GM12872 (cell line): Measurements from ENCODE around the gene CEP55.

Experiments used
- CTCF ChIP-seq: IDR thresholded peaks from 3 replicates; pipeline ENCODE4 v1.5.1; 2011; ENCODE audit warnings: low read depth, mild to moderate bottlenecking, low read length, moderate library complexity; ENCODE audit not compliant: insufficient read depth

The CEP55 gene

GRCh38 chr10:93554760-93555432 is 58.5 kb downstream of the CEP55 start:
- peak; percentile 90 for TF ChIP-seq CTCF

- TF ChIP-seq CTCF: no peak
Measured at GRCh38 chr10:93559490-93559889, 63.1 kb downstream of the CEP55 start.

GRCh38 chr10:93560541-93560940 is 64.1 kb downstream of the CEP55 start:
- TF ChIP-seq CTCF: no peak

- no peak for TF ChIP-seq CTCF
Measured at GRCh38 chr10:93565446-93565845, 69.0 kb downstream of the CEP55 start.

- no peak for TF ChIP-seq CTCF
Measured at GRCh38 chr10:93566435-93567276, 70.2 kb downstream of the CEP55 start, which contains the start of gene FFAR4. TSS of gene FFAR4 (plus strand) at chr10:93566665. CDS start at chr10:93566721, 56 bp downstream.

GRCh38 chr10:93567277-93568104 is 71.1 kb downstream of the CEP55 start:
- TF ChIP-seq CTCF: no peak

GRCh38 chr10:93568105-93568390 is 71.6 kb downstream of the CEP55 start:
- TF ChIP-seq CTCF: no peak
